C4-2B (cell line): ENCODE results near the gene ALOXE3.

Experiments
- H3K27ac ChIP-seq: fragments of 450-650 bp; 2 replicates; pipeline ENCODE4 v1.5.1; 2017
- ZFX ChIP-seq: fragments of 450-650 bp; IDR thresholded peaks from 2 replicates; pipeline ENCODE4 v1.6.1; 2017
- TF ChIP-seq, protein P1 (sequence below): fragments of 450-650 bp; conservative IDR thresholded peaks from 2 replicates; pipeline ENCODE4 v1.5.1; 2017; ENCODE audit warnings: mild to moderate bottlenecking

Gene ALOXE3

DNA sequence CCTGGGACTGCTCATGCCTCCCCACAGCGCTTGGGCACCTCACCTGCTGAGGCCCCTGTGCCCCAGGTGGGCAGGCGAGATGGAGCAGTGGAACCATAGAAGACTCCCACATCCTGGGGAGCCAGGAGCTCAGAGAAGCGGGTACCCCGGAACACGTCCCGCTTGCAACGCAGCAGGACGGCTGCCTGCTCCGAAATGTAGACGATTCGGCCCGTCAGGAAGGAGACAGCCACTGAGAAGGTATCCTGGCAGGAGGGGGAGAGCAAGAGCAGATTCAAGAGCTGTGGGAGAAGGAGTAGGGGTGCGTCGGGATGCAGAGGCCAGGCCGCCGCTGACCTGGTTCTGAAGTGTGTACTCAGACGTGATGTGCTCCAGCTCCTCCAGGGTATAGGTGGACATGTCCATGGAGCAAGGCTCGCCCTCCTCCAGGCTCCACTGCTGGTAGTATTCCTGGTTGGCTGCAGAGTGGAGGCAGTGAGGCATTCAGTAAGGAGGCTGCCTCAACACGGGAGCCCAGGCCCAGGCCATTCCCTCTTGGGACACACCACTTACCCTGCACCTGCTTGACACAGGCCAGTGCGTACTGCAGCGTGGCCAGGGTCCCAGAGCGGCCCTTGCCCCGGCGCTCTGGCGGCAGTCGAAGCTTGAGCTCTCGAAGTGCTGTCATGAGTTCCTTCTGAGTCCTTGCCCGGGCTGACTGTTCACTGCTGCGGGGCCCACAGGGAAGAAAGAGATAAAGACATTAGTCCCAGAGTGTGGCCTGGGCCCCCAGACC, 31.3 kb upstream of the ALOXE3 start:
- no peak overlapping the region for H3K27ac ChIP-seq

DNA sequence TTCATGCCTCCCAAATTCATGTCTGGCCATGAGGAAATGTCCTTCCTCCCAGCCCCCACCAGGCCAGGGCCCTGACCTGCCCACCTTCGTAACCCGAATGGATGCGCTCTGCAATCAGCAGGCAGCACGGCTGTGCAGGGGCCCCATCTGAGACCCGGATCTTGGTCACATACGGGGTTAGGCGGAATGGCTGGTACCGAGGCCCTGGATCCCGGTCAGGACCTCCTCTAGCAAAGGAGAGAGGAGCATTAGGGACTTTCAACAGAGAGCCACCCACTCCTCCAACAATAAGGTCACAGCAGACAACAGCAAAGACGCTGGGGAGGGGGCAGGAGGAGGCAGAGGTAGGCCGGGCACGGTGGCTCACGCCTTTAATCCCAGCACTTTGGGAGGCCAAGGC, 30.2 kb upstream of the ALOXE3 start:
- TF ChIP-seq, protein P1, sequence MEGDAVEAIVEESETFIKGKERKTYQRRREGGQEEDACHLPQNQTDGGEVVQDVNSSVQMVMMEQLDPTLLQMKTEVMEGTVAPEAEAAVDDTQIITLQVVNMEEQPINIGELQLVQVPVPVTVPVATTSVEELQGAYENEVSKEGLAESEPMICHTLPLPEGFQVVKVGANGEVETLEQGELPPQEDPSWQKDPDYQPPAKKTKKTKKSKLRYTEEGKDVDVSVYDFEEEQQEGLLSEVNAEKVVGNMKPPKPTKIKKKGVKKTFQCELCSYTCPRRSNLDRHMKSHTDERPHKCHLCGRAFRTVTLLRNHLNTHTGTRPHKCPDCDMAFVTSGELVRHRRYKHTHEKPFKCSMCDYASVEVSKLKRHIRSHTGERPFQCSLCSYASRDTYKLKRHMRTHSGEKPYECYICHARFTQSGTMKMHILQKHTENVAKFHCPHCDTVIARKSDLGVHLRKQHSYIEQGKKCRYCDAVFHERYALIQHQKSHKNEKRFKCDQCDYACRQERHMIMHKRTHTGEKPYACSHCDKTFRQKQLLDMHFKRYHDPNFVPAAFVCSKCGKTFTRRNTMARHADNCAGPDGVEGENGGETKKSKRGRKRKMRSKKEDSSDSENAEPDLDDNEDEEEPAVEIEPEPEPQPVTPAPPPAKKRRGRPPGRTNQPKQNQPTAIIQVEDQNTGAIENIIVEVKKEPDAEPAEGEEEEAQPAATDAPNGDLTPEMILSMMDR, result no peak
- TF ChIP-seq ZFX, result no peak

More for the DNA sequence above, 31.3 kb upstream of the ALOXE3 start:
- TF ChIP-seq, protein P1, result no peak
- TF ChIP-seq ZFX, result no peak

DNA sequence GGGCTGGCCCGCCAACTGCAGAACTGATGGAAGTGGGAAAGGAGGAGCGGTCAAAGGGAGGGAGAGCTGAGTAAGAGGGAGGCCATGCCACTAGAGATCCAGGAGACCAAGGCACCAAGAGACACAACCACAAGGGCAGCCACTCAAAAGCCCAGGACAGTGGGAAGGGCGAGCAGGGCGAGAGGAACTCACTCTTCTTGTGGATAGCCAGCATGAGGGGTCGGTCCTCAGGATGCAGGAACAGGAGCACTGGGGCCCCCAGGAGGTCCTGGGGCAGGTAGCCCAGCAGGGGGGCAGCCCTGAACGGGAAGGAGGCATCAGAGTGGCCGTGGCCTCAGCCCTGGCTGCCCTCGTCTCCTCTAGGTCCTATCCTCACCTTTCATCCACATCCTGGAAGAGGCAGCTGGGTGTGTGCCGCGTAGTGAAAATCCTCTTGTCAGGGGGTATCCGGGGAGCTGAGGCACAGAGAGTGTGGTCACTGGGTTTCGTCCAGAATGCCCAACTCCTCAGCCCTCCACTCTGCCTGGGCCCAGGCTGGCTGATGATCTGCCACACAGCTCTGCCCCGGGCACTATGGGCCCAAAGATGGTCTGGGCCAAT, 29.6 kb upstream of the ALOXE3 start:
- H3K27ac ChIP-seq, result no peak overlapping the region
- TF ChIP-seq, protein P1, result no peak
- no peak for TF ChIP-seq ZFX

More for the DNA sequence above, 30.2 kb upstream of the ALOXE3 start:
- H3K27ac ChIP-seq, result no peak overlapping the region

DNA sequence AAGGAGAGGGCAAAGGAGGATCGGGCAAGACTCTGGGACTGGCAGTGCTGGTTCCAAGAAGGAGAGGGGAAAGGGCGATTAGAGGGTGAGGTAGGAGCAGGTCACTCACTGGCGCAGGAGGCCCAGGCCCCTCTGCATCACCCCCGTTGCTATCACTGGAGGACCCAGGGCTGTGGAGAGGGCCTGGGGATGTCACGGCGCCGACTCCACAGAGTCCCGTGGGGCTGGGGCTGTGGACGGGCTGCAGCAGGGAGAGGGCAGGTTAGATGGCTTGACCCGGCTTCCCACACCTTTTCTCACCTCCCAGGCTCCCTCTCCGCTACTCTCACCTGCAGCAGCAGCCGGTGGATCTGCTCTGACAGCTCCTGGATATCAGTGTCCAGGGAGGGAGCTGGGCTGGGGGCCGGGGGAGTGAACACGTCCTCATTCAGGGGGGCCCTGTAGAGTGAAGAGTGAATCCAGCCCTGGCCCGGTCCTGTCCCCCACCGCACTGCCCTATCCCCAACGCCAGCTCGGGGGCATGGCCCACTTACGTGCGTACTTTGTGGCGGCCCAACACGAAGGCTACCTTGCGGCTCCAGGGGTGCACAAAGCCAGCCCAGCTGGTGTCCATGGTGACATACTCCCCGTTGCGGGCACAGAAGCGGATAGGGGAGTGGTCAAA, 29.0 kb upstream of the ALOXE3 start:
- no peak overlapping the region for H3K27ac ChIP-seq
- no peak for TF ChIP-seq ZFX
- TF ChIP-seq, protein P1, result no peak

DNA sequence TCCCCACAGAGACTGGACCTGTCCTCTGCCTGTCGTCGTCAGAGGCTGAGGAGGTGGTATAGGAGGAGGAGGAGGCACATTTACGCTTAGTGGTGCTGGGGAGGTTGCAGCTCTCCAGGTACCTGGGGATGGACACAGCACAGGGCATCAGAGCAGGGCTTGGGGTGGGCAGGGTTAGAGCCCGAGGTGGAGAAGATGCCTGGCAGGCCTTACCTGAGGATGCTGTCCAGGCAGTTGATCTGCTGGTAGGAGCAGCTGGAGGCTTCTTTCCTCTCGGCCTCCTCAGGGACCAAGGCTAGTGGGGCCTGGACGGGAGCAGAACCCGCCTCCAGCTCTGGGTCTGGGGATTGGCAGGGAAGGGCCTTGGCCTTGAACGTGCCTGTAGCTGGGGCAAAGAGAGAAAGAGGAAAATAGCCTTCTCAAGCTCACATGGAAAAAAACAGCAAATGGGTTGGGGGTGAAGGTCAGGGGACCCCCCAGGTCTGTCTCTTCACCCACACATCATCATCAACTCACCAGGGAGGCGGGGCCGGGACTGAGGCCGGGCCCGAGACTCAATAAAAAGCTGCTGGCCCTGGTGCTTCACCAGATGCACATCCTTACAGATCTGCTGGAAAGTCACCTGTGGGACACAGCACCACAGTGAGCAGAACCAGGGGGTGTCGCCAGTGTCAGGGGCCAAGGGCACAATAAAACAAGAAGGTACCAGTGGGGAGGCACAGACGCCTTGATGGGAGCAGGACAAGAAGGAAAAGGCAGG, 28.2 kb upstream of the ALOXE3 start:
- TF ChIP-seq, protein P1, result no peak
- no peak for TF ChIP-seq ZFX
- no peak overlapping the region for H3K27ac ChIP-seq

DNA sequence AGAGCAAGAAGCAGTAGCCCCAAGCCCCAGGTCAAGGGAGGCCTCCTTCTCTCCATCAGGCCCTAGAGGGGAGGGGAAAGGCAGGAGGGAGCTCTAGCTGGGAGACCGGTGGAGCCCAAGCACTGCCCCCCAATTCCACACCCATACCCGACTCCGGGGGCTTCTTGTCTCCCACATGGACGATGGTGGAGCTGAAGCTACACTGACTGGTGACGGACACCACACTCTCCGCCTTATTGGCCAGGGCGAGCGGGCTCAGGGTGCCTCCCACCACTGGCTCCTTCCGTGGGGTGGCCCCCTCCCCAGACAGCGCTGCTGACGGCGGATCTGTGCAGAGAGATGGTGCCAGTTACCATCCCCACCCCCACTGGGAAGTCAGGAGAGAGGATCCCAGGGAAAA, 27.5 kb upstream of the ALOXE3 start:
- no peak overlapping the region for H3K27ac ChIP-seq
- TF ChIP-seq, protein P1, result no peak
- no peak for TF ChIP-seq ZFX
